T-helper 22 cell (primary cell): ENCODE measurements around the gene ZNF609.

Experiments used
- DNase-seq: peaks from one replicate; pipeline ENCODE4 v3.0.0-alpha.2; 2020; ENCODE audit warnings: low read depth

The ZNF609 gene

GRCh38 chr15:64503640-64504039, 43.3 kb downstream of the ZNF609 start:
- no peak for DNase-seq

DNA sequence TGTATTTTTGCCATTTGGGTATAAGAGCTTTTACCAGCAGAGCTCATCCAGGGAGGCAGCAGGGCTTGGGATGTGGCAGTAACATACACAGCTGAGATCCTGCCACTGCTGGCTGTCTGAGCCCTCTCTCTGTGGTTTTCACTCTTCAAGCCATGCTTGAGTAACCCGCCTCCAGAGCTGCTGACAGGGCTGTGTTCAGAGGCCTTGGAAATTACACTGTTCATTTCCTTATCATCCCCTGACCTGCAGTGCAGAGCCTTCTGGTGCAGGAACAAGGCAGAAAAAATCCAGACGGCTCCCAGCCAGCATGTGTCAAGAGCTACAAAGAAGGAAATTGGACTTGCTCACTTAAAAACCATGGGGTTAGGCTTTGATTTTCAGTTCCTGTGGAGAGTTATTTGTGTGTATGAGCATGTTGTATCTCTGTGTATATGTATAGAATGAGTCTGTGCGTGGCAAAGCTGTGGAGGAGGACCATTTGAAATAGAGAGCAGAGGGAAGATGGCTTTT, 47.0 kb downstream of the ZNF609 start:
- no peak for DNase-seq

DNA sequence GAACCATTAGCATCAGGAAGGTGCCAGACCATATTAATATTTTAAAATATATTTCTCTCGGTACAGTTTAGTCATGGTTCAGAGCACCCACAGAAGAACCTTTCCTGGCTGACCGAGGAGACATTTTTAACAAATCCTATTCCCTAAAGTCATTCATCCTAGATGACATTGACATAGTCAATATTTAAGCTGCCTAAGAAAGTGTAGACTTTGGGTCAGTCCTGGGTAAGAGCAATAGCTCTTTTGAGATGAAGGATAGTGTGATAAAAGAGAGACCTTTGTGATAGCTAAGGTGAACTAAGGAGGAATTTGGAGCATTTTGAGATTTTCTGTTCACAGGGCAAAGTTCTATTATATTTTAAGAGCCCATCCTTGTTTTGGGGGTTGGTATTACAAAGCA, 47.5 kb downstream of the ZNF609 start:
- no peak for DNase-seq

DNA sequence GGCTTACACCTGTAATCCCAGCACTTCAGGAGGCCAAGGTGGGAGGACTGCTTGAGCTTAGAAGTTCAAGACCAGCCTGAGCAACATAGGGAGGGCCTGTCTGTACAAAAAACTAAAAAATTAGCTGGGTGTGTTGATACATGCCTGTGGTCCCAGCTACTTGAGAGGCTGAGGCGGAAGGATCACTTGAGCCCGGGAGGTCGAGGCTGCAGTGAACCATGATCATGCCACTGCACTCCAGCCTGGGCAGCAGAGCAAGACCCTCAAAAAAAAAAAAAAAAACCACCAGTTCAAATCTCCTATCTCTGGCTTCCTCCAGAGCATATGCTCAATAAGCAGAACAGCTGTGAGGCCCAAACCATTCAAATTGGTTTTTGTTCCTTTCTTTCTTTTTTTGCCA, 53.4 kb downstream of the ZNF609 start:
- no peak for DNase-seq

DNA sequence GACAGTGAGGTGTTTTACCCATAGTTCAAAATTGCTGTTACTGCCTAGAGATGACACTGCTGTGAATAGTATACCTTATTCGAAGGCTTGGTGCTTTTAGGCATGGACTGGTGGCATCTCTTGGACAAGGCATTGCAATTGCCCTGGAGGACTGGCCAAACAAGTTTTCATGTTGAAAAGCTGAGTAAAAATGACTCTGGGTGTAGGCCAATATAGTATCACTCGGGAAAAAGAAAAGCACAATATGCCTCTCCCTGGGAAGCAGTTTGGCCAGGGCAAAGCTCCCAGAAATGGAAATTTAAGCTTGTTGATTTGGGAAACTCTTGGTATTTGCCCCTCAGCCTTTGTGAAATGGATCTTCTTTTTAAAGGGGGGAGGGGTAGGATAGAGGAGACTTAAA, 54.8 kb downstream of the ZNF609 start:
- DNase-seq, result no peak

DNA sequence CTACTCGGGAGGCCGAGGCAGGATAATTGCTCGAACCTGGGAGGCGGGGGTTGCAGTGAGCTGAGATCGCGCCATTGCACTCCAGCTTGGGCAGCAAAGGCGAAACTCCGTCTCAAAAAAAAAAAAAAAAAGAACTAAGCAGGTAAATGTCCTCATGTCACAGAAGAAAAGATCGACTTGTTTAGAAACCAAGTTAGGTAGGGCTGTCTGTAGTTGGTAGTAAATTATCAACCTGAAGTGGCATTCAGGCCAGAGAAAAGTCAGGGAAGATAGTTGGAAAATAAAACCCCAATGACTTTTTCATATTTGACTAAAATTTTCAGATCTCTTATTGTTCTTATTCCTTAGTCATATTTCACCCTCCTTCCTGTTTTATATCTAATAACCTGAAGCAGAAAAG, 55.4 kb downstream of the ZNF609 start:
- DNase-seq, result no peak

DNA sequence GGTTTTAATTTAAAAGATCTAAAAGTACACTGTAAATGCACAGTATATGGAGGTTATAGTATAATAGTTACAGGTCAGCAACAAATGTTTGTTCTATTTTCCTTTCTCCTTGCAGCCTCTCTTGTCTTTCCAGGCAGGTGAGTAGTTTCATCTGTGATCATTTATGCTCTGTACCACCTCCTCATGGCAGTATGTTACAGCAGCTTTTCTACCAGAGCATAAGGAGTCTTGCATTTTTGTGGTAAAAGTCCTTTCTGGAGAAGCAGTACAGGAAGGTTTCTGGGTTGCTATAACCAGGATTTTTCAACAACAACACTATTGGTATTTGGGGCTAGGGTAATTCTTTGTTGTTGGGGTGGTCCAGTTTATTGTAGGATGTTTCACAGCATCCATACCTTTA, 59.5 kb downstream of the ZNF609 start:
- DNase-seq, result no peak

- DNase-seq, result no peak
These were observed 60.8 kb downstream of the ZNF609 start for GRCh38 chr15:64521201-64521600.

DNA sequence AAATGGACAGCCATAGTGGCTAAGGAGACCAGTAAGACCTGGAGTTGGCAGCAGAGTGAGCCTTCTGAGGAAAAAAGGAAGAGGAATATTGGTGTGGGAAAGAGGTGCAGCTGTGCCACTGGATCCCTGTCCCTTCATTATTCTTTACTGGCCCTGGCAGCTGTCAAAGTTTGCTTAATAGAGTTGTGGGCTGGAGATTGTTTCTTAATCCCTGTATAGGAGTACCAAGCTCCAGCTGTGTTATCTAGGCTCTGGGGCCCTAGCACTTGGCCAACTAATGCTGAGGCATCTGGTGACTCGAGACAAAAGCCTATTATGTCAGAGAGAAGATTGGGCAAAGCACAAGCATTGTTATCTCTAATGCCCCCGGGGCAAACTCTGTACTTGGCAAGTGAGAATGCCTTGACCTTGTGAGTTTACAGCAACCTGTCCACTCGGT, 61.4 kb downstream of the ZNF609 start:
- no peak for DNase-seq

GRCh38 chr15:64522226-64522823, 61.9 kb downstream of the ZNF609 start:
- DNase-seq, result no peak

GRCh38 chr15:64523240-64523639, 62.9 kb downstream of the ZNF609 start:
- no peak for DNase-seq

GRCh38 chr15:64524778-64525177, 64.4 kb downstream of the ZNF609 start:
- no peak for DNase-seq

GRCh38 chr15:64525828-64526530, 65.6 kb downstream of the ZNF609 start:
- DNase-seq, result no peak

- no peak for DNase-seq
These were observed 67.0 kb downstream of the ZNF609 start for GRCh38 chr15:64527263-64527984.

- DNase-seq, result no peak
These were observed 68.5 kb downstream of the ZNF609 start for GRCh38 chr15:64528871-64529270.

DNA sequence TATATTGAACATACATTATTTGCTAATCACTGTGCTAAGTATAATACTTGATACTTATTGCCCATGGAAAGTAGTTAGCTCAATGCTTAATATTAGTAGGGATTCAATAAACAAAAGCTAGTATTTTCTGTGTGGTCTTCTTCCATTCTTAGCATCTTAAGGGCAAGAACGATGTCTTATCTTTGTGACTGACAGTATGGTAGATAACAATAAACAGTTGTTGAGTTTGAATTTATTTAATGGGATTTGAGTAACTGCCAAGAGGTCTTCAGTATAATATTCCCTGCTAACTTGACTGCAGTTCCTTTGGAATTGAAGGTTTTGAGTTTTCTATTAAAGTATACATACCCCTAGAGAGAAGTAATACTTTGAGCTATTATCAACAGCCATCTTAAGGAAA, 70.1 kb downstream of the ZNF609 start:
- DNase-seq, result no peak

DNA sequence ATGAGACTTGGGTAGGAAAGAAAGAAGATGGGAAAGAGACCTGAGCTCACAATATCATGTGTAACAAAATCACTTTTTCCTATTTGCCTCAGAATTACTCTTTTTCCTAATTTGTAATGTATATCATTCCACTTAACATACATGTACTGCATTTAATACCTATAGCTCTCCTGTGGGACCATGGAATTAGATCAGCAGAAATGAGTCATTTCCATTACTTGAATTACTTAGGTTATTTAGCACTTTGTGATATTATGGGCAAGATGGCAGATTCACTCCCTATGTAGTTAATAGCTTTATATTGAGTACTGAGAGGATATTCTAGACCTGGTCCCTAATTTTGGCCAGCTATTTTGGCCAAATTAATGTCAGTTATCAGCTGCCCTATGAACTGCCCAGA, 70.5 kb downstream of the ZNF609 start:
- DNase-seq, result no peak

- no peak for DNase-seq
These were observed 72.3 kb downstream of the ZNF609 start for GRCh38 chr15:64532521-64533315.

- DNase-seq, result no peak
These were observed 75.3 kb downstream of the ZNF609 start for GRCh38 chr15:64535460-64536243.

GRCh38 chr15:64536244-64536836, 76.0 kb downstream of the ZNF609 start:
- no peak for DNase-seq

- DNase-seq, result no peak
These were observed 81.7 kb downstream of the ZNF609 start for GRCh38 chr15:64542091-64542490.
